Amniotic stem cell (primary cell): ENCODE measurements around the gene ITPKA.

ENCODE experiments used
- DNase-seq: peaks from one replicate; lab custom pipeline; 2025; lab: John Stamatoyannopoulos, UW

ITPKA gene

GRCh38 chr15:41511331-41511898 lies 17.7 kb downstream of the ITPKA start:
- no peak for DNase-seq

- DNase-seq: no peak
Measured at GRCh38 chr15:41511899-41512369, 18.3 kb downstream of the ITPKA start.

DNA sequence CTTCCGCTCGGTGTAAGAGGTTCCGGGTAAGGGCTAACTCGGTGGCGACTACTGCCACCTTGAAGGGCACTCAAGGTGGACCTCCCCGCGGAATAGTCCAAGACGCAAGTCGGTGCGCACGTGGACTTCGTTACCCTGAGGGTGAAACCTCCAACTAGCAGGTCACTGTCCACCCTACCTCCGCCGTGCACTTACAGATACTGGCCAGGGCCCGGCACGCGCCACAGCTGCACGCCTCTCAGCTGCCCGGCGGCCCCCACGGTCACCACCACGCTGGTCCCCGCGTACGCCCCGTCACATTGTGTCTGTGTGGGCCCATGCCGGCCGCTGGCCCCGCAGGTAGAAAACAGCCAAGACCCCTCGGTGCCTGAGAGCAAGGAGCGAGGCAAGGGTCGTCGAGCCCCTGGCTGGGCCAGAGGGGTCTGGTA lies 18.9 kb downstream of the ITPKA start:
- DNase-seq: no peak

DNA sequence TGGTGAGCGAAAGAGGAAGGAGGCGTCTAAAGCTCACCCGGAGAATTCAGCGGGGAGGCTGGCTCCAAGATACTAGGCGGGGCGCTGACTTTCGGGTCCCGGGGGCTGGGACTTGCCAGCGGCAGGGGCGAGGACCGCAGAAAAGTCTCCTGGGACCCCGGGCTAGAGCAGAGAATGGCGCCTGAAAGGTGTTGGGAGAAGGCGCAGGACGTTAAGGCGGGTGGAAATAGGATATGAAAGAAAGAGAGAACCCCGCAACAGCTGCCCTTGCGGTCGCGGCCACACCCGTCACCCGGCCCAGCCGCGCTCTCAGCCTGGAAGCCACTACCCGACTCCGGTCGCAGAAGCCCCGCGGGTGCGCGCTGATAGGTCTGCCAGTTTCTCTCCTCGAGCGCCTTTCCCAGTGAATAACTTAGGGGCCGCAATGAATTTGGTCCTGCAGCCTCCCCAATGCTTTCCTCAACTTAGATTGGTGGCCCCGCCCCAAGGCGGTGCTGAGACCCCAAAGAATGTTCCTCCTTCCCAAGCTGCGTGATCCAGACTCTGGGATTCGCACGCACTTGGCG lies 19.3 kb downstream of the ITPKA start:
- DNase-seq: no peak

DNA sequence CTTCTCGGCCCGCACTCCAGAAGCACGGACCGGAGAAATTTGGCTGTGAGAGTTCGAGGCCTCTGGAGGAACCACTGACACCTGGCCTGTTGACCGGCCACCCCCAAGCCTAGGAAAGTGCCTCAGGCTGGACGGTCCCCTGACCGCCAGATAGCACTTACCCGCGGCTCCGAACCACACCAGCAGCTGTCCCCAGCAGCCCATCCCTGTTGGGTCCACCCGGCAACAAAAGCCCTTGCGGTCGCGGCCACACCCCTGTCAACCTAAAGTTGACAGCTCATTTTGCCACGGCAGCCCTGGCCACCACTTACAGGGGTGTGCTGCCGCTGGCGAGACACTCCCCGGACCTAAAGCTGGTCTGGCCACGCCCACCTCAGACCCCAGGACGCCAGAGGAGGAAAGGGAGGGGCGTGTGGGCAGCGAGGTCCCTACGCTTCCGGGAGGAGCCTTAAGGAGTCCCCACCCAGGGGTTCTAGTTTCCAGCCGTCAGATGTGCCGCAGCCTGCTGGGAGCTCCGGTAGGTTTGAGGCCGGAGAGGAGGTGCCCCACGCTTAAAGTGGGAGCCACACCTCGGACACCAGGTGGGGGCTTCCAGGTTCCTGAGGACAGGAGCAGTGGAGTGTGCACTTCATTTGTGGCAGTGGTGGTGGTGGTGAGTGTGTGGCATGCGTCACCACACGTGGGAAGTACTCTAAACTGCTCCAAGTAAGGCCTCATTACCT lies 20.0 kb downstream of the ITPKA start, which contains the start of gene LTK:
Gene LTK (minus strand): TSS at position 322 of the 722 bp plus-strand sequence. CDS start 118 bp downstream, at position 204.
- no peak for DNase-seq

GRCh38 chr15:41517895-41518449 lies 24.3 kb downstream of the ITPKA start:
- no peak for DNase-seq

GRCh38 chr15:41520636-41521035 lies 27.0 kb downstream of the ITPKA start:
- DNase-seq: no peak

DNA sequence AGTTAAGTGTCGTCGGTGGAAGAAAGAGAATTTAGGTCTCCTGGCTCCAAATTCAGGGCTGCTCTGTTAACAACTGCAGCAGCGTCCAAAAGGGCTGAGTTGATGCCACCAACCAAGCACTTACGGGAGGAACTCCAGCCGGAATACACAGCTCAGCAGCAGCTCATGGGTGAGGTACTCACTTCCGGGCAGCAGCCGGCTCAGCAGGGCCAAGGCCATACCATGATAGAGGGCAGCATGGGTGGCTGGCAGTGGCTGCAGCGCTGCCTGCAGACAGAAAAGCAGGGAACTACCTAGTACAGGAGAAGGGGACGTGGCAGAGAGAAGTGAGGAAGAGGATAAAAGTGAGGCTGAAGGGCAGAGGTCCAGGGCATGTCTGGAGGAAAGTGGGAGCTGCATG lies 27.9 kb downstream of the ITPKA start:
- DNase-seq: no peak

DNA sequence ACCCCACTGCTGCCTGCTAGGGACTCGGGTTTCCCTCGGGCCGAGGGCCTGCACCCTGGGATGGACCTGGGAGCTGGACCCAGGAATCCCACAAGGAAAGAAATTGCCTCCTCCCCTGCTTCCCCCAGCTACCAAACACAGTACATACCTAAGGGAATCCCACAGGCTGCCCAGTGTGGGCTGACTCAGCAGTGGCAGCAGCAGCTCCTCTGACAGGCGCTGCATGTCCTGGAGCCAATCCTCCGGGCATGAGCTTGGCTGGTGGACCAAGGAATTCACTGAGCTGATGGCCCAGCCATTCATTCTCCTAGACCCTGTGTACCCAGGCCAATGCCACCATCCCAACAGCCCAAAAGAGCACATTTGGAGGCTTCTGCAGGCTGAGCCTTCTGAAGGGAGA lies 29.4 kb downstream of the ITPKA start:
- DNase-seq: no peak

- no peak for DNase-seq
Measured at GRCh38 chr15:41530363-41530956, 36.8 kb downstream of the ITPKA start.

GRCh38 chr15:41535544-41535943 lies 41.9 kb downstream of the ITPKA start:
- no peak for DNase-seq

- no peak for DNase-seq
Measured at GRCh38 chr15:41536866-41537265, 43.2 kb downstream of the ITPKA start.

GRCh38 chr15:41543521-41543870 lies 49.8 kb downstream of the ITPKA start:
- no peak for DNase-seq

DNA sequence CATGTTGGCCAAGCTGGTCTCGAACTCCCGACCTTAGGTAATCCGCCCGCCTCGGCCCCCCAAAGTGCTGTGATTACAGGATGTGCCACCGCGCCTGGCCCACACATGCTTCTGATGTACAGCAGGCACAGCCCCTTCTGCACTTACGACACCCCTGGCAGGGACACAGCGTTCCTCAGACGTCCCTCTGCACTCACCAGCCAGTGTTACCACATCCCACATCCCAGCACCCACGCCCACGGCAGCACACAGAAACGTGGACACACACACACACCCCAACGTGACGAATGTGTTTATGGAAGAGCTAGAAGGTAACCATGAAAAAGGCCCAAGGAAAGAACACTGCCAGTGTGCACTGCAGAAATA lies 51.0 kb downstream of the ITPKA start:
- DNase-seq: no peak

GRCh38 chr15:41545218-41545617 lies 51.5 kb downstream of the ITPKA start:
- no peak for DNase-seq

- DNase-seq: no peak
Measured at GRCh38 chr15:41546851-41547786, 53.4 kb downstream of the ITPKA start.

DNA sequence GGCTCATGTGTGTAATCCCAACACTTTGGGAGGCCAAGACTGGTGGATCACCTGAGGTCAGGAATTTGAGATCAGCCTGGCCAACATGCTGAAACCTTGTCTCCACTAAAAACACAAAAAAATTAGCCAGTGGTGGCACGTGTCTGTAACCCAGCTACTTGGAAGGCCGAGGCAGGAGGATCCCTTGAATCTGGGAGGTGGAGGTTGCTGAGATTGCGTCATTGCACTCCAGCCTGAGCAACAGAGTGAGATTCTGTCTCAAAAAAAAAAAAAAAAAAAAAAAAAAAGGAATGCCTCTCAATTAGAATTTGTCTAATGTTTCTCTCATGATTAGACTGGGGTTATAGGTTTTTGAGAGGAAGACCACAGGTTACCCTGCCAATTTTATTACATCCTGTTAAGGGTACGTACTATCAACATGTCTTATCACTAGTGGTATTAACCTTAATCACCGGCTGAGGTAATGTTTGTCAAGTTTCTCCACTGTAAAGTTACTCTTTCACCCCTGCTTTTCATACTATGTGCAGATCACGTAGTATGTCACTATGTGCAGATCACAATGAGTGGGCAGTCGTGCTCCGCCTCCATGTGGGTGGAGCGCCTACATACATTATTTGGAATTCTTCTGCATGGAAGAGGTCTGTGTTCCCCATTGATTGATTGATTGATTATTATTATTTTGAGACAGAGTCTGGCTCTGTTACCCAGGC lies 56.5 kb downstream of the ITPKA start:
- DNase-seq: no peak
